ENCODE measurements around the gene HMG20A. TPM values are rescaled to one million over a fixed set of nuclear protein-coding genes. Genes with fewer than 3 reads are reported as not detected.
"Not testable (repeated sequence)": the region's sequence is repeated elsewhere in the genome, so short reads cannot be mapped to it uniquely, and the experiment has no call there.

Gene HMG20A
- polyA plus RNA-seq, 1 experiment = 31.0 TPM

GRCh38 chr15:77398927-77399326 is 21.8 kb upstream of the HMG20A start:
- no peak for DNase-seq (ENCODE audit: low read depth)
- H3K36me3 ChIP-seq (ENCODE audit: control insufficient read depth, insufficient read depth, low read length) = no peaks in the 10 kb centered on the region
- no peak for TF ChIP-seq CTCF (IDR thresholded peaks at IDR 0.05; ENCODE audit: insufficient read depth, low read depth, low read length)
- no peaks in the 10 kb centered on the region for H3K27me3 ChIP-seq (ENCODE audit: control insufficient read depth, insufficient read depth, low read length)
- ChIA-PET CTCF (no interaction called here), POLR2A (no interaction called here)
- H3K4me3 ChIP-seq (ENCODE audit: low read depth, low read length) = no peak overlapping the region

GRCh38 chr15:77400258-77400657 is 20.4 kb upstream of the HMG20A start:
- POLR2A ChIA-PET = no interaction called here

GRCh38 chr15:77402740-77403379 is 17.8 kb upstream of the HMG20A start:
- no peaks in the 10 kb centered on the region for H3K27me3 ChIP-seq (ENCODE audit: control insufficient read depth, insufficient read depth, low read length)
- POLR2A ChIA-PET = no interaction called here
- CTCF ChIA-PET = interaction anchor here (0.6 kb wide), 2 partner anchors 106 to 107 kb away, joined by 3 to 5 read pairs; no protein-coding TSS in a partner anchor
- H3K4me3 ChIP-seq (ENCODE audit: low read depth, low read length) = no peak overlapping the region
- DNase-seq (ENCODE audit: low read depth) = peak; percentile 52
- TF ChIP-seq CTCF (IDR thresholded peaks at IDR 0.05; ENCODE audit: insufficient read depth, low read depth, low read length) = no peak
- no peaks in the 10 kb centered on the region for H3K36me3 ChIP-seq (ENCODE audit: control insufficient read depth, insufficient read depth, low read length)

More at GRCh38 chr15:77400258-77400657, 20.4 kb upstream of the HMG20A start:
- Histone ChIP-seq H3K4me3 (ENCODE audit: low read depth, low read length) (no peak overlapping the region), H3K36me3 (ENCODE audit: control insufficient read depth, insufficient read depth, low read length) (no peaks in the 10 kb centered on the region), H3K27me3 (ENCODE audit: control insufficient read depth, insufficient read depth, low read length) (no peaks in the 10 kb centered on the region)
- CTCF ChIA-PET = no interaction called here
- TF ChIP-seq CTCF (IDR thresholded peaks at IDR 0.05; ENCODE audit: insufficient read depth, low read depth, low read length) = no peak
- no peak for DNase-seq (ENCODE audit: low read depth)

GRCh38 chr15:77406173-77406759 is 14.4 kb upstream of the HMG20A start:
- H3K36me3 ChIP-seq (ENCODE audit: control insufficient read depth, insufficient read depth, low read length); DNase-seq (ENCODE audit: low read depth); H3K27me3 ChIP-seq (ENCODE audit: control insufficient read depth, insufficient read depth, low read length); POLR2A ChIA-PET; H3K4me3 ChIP-seq (ENCODE audit: low read depth, low read length): not testable (repeated sequence)
- CTCF ChIA-PET = interaction anchor here (0.8 to 1.0 kb wide), 2 partner anchors 41 to 137 kb away, joined by 4 to 7 read pairs; no protein-coding TSS in a partner anchor

- CTCF ChIA-PET = interaction anchor here (1.0 kb wide), 1 partner anchor 136 kb away, joined by 4 read pairs; no protein-coding TSS in a partner anchor
- DNase-seq (ENCODE audit: low read depth) = no peak
- no peaks in the 10 kb centered on the region for H3K36me3 ChIP-seq (ENCODE audit: control insufficient read depth, insufficient read depth, low read length)
- no peak overlapping the region for H3K4me3 ChIP-seq (ENCODE audit: low read depth, low read length)
- no peak for TF ChIP-seq CTCF (IDR thresholded peaks at IDR 0.05; ENCODE audit: insufficient read depth, low read depth, low read length)
- no peaks in the 10 kb centered on the region for H3K27me3 ChIP-seq (ENCODE audit: control insufficient read depth, insufficient read depth, low read length)
- POLR2A ChIA-PET = no interaction called here
Measured at GRCh38 chr15:77406846-77407245, 13.8 kb upstream of the HMG20A start.
